OCI-LY7 (cell line): ENCODE results near the gene IGSF10.

Source experiments
- CTCF ChIP-seq: fragments of 200-600 bp; sonication (generic); conservative IDR thresholded peaks from 2 replicates; pipeline ENCODE4 v1.5.1; 2014; ENCODE audit warnings: mild to moderate bottlenecking, antibody characterized with exemption, low read length, moderate library complexity, mixed read lengths
- EZH2phosphoT487 ChIP-seq: fragments of 200-600 bp; sonication (generic); IDR thresholded peaks from 2 replicates; pipeline ENCODE4 v1.6.1; 2018; ENCODE audit warnings: low read depth, borderline replicate concordance, mild to moderate bottlenecking, mixed run types, antibody characterized with exemption, low read length, moderate library complexity, mixed read lengths

- no peak for TF ChIP-seq CTCF
- TF ChIP-seq EZH2phosphoT487, result peak; percentile 82; the same call in 1 of the 2 replicates
Measured at GRCh38 chr3:151462278-151462780, 1.5 kb upstream of the IGSF10 start.
